UCSD-AML1 (cell line): ENCODE data around the gene ZFAND4.
"Not testable (repeated sequence)": the region's sequence is repeated elsewhere in the genome, so short reads cannot be mapped to it uniquely, and the experiment has no call there.

Experiments used
- DNase-seq: peaks from one replicate; lab custom pipeline; 2025; ENCODE audit not compliant: unreplicated experiment; lab: John Stamatoyannopoulos, UW

Gene ZFAND4

DNA sequence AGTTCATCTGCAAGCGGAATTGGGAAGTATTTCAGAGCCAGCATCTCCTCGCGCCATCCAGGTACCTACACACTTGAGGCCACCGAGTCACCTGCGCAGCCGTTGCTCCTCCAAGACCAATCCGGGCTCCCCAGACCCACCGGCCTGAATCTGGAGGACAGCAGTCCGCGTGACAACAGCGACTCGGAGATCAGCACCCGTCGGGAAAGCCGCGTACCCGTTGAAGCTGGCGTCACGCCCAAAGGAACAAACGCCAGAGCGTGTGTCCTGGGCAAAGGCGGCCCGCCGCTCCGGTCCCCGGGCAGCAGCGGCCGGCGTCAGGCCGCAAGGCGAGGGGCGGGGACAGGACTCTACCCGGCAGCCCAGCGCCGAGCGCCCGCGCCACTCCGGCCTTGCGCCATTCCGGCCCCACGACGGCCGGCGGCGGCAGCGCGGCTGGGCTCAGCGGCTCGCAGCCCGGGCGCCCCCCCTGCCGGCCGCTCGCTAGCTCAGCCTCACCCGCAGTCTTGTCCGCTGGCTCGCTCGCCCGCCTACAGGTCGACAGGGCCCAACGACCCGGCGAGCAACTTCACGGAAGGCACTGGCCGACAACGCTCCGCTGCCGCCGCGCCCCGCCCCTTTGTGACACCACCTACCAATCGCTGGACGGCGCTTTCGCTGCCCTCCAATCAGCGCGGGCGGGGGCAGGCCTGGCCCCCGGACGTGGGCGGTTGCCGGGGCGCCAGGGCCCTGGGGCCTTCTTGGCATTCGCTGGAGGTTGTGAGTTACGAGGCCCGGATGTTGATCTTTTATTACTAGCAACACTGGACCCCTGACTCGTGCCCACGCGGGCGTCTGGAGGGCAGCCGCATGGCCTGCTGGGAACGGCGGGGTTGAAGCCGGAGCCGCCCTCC is at the start of gene ZFAND4:
TSS of gene ZFAND4 (minus strand) at position 592 of the 893 bp plus-strand sequence. CDS start 9,047 bp downstream, outside the sequence.
- peak; percentile 79 for DNase-seq

GRCh38 chr10:45721503-45721902 is 48.9 kb upstream of the ZFAND4 start:
- not testable (repeated sequence) for DNase-seq

DNA sequence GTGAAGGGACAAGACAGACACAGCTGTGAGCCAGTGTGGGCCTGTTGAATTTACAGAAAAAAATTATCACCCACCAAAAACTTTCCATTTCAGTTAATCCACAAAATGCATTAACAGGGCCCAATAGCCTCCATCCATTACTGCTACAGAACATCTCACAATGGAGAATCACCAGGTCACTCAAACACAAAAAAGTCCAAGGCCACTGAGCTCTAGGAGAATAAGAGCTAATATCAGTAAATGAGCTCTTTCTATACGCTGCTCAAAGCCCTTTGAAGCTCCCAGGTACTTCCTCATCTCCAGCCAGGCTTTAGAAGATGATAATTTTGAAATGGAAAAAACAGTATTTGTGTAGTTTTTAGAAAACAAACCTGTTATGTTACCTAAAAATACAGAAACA is 45.1 kb upstream of the ZFAND4 start:
- not testable (repeated sequence) for DNase-seq

DNA sequence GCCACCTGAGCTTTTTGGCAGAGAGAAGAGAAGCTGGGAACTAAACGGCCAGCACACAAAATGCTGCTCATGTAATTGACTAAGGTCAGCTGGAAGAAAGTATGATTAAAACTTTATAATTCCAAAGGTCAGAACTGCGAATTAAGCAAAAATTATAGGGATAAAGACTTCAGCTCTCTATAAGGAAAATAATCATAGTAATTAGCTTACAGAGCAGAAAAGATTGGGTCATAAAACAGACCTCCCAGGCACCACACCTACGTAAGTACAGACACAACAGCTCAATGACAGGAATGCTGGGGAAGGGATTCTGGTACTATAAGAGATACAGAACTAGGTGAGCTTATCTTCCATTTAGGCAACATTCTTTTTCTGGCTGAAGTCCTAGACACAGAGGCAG is 44.5 kb upstream of the ZFAND4 start:
- not testable (repeated sequence) for DNase-seq

GRCh38 chr10:45711223-45711622 is 38.7 kb upstream of the ZFAND4 start:
- DNase-seq = not testable (repeated sequence)

DNA sequence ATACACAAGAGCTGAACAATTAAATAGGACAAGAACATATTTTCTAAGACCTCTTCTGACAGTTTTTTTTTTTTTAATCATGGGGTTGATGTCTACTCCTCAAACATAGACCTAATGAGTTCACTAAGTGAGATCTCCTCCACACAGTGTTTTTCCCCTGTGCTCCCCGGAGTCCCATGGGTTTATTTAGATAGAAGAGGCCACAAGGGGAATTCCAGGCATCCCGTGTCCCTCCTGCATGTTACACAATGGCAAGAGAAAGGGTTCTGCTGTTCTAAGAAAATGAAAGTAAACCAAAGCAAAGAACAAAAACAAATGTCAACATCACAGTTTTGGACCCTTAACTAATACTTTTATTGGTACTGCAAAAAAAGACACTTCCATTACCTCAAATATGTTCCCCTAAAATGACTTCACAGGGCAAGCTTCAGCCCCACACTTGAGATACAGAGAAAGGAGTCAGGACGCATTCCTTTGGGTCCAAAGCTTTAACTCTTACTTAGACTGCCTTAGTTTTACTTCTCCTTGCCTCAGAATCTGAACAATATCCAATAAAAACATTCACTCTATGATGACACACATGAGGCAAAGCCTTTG is 37.7 kb upstream of the ZFAND4 start:
- not testable (repeated sequence) for DNase-seq

DNA sequence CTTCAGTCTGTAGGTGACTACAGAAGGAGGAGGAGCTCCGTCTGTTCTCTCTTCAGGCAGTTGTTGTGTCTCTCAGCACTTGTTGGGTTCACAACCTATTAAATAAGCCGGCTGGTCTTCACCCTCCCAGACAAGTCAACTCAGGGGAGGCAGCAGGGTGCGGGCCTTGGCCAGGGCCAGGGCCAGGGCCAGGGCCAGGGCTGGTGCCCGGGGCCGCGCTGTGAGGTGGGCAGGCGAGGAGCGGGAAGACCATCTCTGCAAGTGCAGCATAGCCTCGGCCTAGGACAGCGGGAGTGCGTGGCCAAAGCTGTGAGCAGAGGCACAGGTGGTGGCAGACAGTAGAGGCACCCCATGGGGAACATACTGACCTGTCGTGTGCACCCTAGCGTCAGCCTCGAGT is 5.9 kb upstream of the ZFAND4 start:
- not testable (repeated sequence) for DNase-seq

DNA sequence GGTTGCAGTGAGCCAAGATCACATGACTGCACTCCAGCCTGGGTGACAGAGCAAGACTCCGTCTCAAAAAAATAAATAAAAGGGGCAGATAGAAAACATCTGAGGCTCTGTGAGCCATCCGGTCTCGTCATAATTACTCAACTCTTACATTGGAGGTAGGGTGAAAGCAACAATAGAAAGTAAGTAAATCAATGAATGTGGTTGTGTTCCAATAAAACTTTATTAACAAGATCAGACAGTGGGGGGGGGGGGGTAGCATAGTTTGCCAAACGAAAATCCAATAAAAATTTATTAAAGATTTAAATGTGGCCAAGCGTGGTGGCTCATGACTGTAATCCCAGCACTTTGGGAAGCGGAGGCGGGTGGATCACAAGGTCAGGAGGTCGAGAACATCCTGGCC is 2.8 kb upstream of the ZFAND4 start:
- DNase-seq = no peak

DNA sequence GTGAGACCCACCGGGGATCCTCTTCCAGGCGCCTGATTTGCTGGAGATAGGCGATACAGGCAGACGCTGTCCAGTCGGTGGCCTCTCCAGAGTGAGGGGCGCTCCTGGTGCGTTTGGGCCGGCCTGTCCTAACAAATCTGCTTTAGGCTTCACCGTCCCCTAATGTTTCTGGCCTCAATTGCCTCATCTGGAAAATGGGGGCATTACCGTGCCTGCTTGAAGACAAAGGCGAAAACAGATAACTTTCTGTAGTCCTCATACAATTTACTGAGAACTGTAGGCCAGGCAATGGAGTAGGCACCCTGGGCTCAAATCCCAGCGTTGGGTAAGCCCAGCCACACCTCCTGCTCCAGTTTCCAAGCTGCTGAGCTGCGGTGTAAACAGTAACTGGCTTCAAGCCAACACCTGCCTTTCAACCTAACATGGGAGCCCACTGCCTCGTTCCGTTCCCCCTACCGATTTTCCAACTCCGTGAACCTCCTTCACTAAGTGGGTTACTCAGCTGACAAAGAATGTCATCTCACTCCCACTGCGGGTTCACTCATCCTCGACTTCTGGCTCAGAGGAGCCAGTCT is 589 bp upstream of the ZFAND4 start:
- DNase-seq = no peak

DNA sequence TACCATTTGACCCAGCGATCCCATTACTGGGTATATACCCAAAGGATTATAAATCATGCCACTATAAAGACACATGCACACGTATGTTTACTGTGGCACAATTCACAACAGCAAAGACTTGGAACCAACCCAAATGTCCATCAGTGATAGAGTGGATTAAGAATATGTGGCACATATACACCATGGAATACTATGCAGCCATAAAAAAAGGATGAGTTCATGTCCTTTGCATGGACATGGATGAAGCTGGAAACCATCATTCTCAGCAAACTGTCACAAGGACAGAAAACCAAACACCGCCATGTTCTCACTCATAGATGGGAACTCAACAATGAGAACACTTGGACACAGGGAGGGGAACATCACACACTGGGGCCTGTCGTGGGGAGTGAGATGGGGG is 1.3 kb downstream of the ZFAND4 start:
- DNase-seq = not testable (repeated sequence)

DNA sequence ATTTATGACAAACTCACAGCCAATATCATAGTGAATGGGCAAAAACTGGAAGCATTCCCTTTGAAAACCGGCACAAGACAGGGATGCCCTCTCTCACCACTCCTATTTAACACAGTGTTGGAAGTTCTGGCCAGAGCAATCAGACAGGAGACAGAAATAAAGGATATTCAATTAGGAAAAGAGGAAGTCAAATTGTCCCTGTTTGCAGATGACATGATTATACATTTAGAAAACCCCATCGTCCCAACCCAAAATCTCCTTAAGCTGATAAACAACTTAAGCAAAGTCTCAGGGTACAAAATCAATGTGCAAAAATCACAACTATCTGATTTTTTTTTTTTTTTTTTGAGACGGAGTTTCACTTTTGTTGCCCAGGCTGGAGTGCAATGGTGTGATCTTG is 2.7 kb downstream of the ZFAND4 start:
- DNase-seq = not testable (repeated sequence)

- no peak for DNase-seq
These were observed 11.6 kb downstream of the ZFAND4 start for GRCh38 chr10:45660876-45661411.

GRCh38 chr10:45657033-45657926 is 15.3 kb downstream of the ZFAND4 start:
- no peak for DNase-seq

DNA sequence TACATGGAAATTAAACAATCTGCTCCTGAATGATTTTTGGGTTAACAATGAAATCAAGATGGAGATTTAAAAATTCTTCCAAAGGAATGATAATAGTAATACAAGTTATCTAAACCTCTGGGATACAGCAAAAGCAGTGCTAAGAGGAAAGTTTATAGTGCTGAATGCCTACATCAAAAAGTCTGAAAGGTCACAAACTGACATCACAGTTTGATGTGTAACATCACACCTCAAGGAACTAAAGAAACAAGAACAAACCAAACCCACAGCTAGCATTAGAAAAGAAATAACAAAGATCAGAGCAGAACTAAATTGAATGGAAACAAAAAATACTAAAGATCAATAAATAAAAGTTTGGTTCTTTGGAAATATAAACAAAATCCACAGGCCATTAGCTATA is 17.4 kb downstream of the ZFAND4 start:
- no peak for DNase-seq

DNA sequence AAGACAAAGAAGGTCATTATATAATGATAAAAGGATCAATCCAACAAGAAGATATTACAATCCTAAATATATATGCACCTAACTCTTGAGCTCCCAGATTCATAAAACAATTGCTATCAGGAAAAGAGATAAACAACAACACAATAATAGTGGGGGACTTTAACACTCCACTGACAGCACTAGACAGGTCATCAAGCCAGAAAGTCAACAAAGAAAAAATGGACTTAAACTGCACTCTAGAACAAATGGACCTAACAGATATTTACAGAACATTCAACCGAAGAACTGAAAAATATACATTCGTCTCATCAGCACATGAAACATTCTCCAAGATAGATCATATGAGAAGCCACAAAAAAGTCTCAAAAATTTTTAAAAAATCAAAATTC is 17.8 kb downstream of the ZFAND4 start:
- DNase-seq = not testable (repeated sequence)

- no peak for DNase-seq
These were observed 19.1 kb downstream of the ZFAND4 start for GRCh38 chr10:45653454-45653853.

GRCh38 chr10:45652511-45652910 is 20.1 kb downstream of the ZFAND4 start:
- no peak for DNase-seq

DNA sequence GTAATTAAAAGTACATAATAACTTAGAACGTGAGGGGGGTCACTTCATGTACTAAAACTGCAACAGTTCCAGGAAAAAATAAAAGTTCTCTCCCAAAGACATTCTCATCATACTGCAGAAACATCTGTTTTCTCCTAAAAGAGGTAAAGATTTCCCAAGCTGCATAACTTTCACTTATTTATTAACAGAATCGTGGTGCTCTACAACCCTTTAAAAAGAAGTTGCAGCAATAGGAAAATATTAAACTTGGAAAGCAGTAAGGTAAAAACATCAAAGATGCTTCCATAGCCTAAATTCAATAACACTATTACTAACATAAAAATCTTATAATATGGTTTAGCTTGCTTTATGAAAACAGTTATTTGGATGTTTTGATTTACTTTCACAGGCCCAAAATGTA is 23.3 kb downstream of the ZFAND4 start:
- DNase-seq = no peak

- no peak for DNase-seq
These were observed 25.5 kb downstream of the ZFAND4 start for GRCh38 chr10:45647118-45647517.

- DNase-seq = no peak
These were observed 26.1 kb downstream of the ZFAND4 start for GRCh38 chr10:45646384-45647050.
